Effector CD4-positive, alpha-beta T cell (primary cell): ENCODE data around the gene LRP1B. TPM values are rescaled to one million over a fixed set of nuclear protein-coding genes. Genes with fewer than 3 reads are reported as not detected.

Source experiments
- DNase-seq: peaks from one replicate; pipeline ENCODE4 v3.0.0-alpha.2; 2020
- total RNA-seq: gene quantifications from one replicate; lab custom pipeline; 2026; lab: John Stamatoyannopoulos, UW

LRP1B gene
- total RNA-seq = not detected

DNA sequence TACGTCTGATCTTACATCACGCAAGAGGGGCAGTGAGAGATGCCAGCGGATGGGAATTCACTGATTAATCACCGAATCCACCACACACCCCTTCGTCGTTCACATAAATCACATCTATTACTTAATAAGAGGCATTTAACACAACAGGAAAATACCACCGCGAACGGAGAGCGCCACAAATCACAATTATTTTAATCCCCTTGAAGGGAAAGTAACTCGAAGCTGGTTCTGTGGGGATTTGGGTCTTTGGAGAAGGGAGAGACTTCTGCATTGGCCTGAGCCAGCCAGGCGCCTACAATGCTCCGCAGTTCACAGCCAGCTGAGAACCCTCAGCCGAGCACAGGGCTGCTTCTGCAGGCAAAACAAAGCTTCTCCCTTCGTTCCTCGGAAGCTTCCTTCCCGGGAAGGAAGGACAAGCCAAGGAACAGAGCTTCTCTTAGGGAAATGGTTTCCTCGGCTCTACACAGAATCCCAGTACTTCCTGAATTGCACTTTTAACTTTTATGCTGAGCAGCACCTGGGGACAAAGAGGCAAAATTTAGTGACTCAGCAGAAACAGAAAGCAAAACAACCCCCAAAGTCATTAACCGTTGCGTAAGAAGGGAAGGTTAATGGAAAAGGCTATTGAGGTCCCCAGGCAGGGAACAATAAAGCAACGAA is at the start of gene LRP1B:
TSS of gene LRP1B (minus strand) at position 7 of the 660 bp plus-strand sequence. CDS start 287 bp downstream, outside the sequence.
- DNase-seq = no peak

DNA sequence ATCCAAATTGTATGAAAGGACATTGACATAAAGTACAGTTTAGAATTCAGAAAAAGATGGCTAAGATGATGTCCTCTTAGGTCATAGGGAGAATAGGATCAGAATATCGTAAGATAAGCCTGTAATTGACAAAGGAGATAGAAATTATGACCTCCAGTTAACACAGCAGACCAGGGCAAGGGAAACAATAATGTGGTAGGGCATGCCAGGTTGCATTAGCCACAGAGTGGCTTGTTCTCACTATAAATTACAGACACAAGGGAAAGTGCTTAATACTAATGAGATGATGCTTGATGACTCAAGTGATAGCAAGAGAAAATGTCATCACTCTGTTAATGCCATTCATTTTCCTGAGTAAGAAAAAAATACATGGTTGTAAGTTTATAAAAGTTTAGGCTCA is 48.9 kb upstream of the LRP1B start:
- DNase-seq = no peak

DNA sequence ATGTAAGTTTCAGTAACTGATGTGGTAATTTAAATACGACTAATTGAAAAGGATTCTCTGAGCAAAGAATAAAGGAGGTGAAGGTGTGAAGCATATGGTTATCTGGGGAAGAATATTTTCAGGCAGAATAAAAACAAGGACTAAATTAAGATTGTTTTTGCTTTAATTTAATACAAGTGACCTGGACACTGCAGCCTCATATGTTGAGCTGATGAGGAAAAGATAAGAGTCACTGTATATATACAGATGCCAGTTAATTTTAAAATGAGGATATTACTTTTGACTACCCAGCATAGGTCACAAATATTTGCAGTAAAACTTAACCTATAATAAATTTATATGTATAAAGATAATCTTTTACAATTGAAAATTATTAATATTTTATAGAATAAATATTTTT is 47.8 kb upstream of the LRP1B start:
- DNase-seq = no peak

DNA sequence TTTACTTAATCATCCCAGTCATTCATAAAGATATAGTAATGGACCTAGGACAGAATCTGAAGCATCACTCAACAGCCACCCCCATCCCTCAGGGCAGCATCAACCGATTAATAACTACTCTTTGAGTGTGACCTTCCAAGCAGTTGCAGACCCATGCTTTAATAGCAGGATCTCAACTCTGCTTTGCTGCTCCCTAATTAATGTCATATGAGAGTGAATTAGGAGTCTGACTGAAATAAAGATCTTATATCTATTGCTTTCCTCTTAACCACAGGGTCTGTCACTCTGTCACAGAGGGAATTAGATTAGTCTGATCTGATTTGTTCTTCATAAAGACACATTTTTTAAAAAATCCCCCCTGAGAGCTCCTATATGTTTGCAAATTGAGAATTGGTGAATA is 46.1 kb upstream of the LRP1B start:
- no peak for DNase-seq

DNA sequence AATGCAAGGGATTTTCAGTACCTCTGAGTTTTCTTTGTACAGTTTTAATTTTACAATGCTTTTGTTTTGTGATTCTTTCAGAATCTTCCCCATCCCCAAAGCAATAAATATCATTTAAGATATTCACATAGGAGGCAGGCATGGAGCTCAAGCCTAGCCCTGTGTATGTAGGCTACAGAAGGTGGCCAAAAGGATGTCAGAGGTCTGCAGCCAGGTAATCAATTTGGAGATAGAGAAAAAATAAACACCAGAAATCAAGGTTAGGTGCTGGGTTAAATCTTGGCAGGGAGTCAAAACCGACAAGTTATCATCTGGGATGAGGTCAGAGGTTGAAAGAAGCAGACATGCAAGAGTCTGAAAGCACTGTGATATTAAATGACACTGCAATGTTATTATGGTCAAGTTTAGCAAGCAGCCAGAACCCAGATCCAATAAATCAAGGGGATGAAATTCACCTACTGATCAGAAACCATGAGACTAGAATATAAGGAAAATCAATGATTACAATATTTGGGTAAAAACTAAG is 45.1 kb upstream of the LRP1B start:
- no peak for DNase-seq

DNA sequence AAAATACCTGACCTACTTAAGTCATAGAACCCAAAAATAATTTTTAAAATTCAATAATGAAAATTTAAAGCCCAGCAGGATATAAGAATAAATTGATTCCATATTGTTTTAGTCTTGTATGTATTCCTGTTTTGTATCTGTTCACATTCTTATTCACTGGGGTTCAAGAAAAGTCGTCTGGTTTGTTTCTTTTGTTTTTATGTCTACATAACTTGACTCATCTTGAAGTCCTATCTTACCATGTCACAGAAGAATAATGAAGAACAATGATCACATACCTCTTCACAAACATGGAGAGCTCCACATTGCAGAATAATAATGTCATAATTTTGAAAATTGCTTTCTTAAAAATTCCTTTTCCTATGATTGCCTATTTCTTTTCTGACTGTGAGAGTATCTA is 43.4 kb upstream of the LRP1B start:
- DNase-seq = no peak

DNA sequence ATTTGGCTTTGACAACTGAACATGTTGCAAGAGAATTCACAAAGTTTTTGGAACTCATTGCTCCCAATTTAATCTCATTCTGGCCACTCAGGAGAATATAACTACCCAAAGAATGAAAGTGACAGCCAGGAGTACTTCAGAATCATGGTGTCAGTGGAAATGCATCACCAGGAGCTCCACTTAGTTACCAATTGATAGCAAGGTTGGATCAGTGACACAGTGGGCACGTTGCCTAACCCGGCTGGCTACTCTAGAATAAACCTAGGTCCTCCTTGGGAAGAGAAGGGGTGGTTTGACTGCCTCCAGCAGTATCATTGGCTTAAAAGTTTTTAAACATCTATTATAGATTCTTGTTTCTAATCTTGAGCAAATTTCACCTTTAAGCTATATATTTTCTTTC is 40.0 kb upstream of the LRP1B start:
- DNase-seq = no peak

DNA sequence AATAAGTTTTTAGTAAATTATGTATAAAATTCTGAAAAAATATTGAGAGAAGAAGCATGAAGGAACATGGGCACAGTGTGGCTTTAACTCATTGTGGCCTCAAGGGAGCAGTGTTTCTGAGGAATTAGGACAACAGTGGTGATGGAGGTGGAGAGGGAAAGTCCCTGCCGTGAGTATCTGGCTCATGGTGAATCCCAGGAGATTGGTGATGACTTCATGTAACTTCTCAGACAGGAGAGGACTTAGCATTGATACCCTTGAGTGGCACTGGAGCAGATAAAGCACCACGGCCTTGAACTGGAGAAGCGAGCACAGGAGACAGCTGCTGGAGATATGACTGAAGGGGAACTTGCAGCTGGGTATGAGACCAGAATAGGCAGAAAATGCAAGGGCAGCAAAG is 35.0 kb upstream of the LRP1B start:
- no peak for DNase-seq

DNA sequence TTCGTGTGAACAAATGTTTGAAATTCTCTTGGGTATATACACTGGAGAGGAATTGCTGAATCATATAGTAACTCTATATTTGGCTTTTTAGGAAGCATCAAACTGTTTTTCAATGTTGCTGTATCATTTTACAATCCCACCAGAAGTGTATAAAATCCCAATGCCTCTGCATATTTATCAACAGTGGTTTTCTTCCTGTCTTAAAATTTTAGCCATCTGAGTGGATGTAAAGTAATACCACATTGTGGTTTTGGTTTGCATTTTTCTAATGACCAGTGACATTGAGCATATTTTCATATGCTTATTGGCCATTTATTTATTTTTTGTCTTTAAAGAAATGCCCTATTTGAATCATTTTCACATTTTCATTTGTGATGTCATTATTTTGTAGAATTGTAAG is 22.8 kb upstream of the LRP1B start:
- DNase-seq = no peak

DNA sequence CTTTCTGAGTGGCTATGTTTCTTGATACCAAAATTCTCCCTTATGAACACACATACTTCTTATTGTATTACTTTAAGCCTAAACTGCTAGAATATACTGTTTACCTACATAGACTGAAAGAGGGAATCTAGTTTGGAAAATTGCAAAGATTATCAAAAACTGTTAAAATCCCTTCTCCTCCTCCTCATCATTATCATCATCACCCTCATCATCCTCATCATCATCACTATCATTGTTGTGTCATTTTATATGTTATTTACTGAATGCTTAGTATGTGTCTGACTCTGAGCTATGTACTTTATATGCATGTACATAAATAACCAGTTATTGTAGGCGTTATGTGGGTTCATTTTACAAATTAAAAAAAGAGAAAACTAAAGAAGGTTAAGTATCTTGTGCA is 19.6 kb upstream of the LRP1B start:
- DNase-seq = no peak

DNA sequence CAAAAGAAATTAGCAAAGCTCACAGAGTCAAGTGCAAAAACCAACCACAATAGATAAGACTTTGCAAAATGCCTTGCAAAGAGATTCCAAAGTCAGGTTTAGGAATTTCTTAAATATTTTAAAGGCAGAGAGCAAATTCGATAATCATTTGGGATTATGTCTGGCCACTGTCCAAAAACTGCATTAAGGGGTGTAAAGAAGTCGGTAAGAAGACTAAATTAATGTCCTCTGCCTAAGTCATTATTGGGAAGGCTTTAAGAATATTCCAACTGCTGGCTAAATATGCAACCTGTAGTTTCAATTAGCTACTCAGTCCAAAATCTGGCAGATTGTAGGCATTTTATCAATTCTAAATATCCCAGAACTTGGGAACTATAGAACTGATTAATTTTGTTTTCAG is 13.7 kb upstream of the LRP1B start:
- no peak for DNase-seq

DNA sequence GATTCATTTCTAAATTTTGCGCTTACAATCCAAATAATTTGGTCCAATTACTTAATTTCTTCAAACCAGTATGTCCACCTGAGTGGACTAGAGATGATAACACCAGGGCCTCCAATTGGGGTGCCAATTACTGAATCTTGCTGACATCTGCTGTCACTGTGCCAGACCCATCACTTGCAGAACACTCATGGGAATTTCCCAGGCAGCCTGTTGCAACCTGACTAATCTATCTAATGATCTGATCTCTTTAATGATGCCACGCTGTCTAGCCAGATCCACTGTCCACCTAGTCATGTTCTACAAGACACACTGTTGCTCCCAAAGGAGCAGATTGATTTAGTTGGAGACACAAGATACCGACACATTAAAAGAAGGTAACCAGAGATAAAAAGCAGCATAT is 11.8 kb upstream of the LRP1B start:
- no peak for DNase-seq

DNA sequence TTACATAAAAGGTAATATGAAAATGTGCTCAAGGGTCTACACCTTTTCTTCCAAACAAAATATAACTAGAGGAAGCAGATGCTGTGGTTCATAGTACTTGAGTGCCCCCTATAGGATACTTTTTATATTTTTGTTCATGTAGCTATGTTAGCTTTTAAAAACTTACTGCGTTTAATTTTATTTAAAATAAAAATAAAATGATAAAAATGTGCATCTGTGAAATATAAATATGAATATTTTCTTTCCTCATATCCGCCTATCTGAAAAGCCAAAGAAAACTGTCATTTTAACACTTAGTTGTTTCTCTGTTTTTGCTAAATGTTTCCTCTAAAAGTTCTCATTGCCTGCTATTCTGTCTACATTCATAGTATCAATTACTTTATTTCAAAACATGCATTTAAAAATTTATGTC is 9.6 kb upstream of the LRP1B start:
- DNase-seq = no peak

DNA sequence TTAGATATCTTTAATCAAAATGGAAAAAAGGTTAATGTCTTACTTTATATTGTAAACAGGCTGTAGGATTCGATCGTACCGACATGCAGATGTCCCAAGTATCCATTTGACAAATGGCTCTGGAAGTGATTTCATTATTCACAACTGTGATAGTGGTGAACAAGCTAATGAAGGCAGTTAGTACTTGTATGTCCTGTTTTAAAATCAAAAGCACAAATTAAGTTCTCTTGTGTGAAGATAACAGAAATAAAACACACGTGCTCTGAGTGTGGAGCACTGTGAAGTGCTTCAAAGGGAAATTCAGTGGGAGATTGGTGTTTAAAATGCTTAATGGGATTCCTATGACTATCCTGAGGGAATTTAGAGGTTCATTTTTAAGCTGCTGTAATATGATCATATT is 8.6 kb upstream of the LRP1B start:
- no peak for DNase-seq

DNA sequence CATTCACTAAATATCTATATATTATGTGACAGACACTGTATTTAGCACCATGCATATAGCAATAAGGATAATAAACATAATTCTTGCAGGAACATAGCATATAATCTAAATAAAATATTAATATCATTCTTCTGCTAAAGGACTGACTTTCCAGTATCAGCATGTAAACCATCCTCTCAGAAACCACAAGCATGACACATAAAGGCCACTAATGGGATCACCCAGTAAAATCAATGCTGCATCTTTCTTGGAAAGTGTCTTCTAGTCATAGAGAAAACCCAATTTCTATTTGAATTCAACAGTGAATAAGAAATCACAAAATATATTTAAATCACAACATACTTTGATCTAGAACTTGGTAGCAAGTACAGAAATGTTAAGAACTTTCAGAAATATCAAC is 5.8 kb upstream of the LRP1B start:
- DNase-seq = no peak

DNA sequence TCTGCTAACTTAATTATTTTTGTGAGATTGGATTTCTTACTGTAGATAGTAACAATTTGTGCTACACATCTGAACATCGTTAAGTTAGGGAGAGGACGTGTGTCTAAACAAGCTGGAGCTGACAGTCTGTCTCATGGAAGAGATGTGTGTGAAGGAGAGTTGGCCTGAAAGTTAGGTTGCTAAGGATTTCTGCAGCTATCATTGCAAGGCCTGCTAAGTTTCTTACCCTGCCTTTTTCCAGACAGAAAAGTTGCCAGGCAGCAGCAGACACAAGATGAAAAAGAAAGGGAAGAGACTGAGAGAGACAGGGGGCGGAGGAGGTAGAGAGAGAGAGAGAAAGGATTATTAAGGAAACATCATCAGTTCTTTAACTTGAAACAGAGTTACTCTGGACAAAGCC is 4.1 kb upstream of the LRP1B start:
- DNase-seq = no peak

DNA sequence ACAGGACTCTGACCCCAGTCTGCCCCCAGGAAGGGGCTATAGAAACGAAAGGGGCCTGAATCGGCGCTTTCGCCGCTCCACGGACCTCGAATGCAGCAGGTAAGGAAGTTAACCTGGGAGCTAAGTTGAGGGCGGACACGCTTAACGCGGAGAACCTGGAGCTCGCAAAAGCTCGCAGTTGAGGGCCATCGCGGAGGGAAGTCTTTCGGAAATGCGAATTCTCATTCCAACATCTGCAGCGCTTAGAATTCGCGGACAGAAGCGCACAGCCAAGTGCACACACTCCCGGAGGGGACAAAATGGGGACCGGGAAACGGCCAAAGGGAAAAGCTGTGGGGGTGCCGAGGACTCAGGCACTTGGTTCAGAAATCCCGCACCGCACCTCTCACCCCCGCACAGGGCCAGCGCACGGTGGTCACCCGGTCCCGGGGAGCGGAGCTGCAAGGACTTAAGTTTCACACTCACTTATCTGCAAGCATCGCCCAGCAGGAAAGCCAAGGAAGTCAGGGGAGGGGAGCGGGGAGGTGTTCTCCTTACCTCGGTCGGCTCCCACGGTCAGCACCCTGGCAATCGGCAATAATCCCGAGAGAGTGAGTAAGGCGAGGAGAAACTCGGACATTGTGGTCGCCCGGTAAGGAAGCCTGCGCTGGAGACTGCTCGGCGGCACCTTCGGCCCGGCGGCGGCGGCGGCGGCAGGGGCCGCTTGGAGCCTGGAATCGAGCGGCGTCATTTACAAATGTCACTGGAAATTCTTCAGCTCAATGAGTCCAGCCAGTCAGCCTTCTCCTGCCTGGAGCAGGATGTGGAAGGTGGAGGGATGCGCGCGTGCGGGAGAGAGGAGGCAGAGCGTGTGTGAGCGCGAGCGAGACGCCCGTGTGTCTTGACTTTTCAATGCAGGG is 456 bp downstream of the LRP1B start:
- no peak for DNase-seq

DNA sequence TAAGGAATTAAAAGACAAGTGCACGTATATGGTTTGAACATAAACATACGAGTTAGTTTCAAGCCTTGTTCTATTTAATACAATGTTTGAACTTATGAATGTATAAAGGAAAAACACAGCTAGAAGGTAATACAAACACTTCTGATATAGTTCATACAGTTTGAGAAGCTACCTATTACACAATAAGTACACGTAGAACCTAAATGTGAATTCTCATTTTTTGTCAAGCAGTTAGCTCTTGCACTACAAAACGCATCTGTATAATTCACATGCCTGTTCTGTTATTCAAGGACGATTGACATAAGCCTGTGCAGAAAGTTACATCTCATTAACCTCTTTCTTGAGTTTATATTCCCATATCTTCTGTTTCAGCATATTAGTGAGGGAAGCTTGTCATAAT is 2.7 kb downstream of the LRP1B start:
- no peak for DNase-seq

DNA sequence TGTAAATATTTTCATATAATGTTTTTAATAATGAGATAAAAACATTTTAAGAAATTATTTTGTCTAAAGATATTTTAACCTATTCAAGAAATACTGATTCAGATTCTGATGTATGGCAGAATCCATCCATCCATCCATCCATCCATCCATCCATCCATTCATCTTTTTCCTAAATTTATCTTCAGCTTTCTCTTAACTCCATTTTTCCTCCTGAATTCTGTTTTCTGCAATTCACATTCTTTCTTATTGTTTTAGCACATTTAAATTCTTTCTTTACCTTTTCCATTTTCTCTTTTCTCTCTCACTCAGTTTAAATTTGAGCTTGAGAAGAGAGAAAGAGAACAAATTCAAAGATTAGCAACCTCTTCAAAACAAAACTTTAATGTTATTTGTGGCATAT is 3.6 kb downstream of the LRP1B start:
- no peak for DNase-seq

DNA sequence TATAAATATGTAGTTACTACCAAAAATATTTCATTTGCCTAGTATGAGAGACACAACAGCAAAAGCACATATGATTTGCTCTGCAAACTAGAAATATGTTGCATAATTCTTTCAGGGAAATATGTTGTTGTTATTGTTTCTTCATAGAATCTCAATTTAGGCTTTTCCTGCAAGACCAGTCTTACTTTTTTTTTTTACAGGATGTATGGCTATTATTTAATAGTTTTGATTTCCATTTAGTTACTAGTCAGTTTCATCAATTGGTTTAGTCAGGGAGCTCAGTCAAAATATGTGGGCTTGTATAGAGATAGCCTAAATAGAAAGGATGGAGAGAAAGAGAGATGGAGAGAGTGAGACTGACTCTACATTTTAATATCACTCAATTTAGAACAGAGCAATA is 6.1 kb downstream of the LRP1B start:
- DNase-seq = no peak

DNA sequence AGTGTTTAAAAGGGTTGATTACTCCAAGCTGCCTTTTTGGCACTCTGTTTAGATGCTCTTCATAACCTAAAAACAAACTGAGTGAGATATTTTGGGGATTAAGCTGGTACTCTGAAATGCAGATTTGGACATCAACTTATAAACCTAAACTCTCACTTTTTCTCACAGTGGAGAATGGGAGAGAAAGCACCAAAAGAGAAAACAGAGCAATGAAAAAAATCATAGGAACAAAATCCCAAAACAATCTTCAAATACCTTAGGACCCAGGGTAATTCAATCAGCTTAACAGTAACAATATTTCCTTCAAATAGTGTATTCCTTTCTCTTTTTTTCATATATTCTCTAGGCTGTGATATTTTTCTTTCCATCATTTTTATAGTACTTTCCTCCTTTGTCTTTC is 11.5 kb downstream of the LRP1B start:
- no peak for DNase-seq

DNA sequence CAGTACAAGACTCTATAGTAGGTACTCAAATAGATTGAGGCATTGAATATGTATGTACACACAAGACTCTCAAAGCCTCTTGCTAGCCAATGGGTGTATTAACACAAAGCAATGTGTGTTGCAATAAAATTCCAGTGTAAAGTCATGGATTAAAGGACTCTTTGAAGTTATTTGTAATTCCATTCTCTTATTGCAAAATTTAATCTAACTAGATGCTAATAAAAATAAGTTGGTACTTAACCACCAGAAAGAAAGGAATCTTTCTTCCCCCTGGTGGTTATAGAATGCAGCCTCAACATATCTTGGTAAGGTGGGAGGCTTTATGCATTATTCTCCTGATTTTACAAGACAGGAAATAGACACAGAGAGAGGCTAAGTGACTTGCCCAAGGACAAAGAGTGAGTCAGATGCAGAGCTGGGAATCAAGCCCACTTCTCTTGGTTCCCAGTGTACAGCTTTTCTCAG is 18.0 kb downstream of the LRP1B start:
- no peak for DNase-seq

DNA sequence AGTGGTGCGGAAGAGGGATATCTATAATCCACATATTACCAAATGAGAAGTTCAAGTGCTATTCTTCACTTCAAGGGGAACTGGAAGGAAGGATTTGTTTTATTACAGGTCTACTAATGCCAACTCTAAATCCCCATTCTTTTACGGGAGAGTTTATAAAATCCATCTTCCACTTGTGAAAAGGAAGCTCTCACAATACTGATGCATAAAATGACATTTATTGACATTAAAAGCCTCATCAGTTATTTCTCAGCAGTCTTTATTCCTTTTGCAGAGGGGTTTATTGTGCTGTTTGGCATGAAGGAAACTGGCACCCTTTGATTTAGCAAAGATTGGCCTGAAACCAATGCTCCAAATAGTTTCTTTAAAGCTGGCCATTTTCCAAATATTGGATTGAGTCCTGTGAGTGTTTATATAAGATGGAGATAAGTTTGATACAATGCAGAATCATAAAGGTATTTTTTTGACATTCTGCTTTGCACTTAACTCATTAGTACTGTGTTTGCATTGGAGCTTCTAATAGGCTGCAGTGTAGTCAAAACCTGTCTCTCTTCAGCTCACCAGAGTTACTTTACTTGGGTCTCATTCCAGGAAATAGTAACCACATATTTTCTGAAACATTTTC is 26.6 kb downstream of the LRP1B start:
- DNase-seq = no peak

DNA sequence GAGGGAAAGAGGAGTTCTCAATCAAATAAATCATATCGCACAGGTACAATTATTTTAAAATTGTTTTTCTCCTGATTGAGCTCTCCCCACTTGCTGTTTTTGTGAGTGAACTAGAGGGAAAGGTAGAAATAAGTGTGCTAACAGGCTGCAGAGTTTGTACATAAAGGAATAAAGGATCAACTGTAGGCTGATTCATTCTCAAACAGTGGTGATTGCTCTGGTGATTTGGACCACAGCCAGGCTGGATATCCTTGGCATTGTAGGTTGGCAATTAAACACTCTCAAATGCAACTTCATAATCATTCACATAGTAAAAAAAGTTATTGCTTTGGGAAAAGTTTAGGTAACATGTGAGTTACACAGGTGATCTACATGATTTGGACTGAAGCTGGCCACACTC is 29.8 kb downstream of the LRP1B start:
- no peak for DNase-seq
